H1 (cell line): ENCODE results near the gene SLC9A5. TPM values are rescaled to one million over a fixed set of nuclear protein-coding genes. Genes with fewer than 3 reads are reported as not detected.

Source experiments
- TBP ChIP-seq: IDR thresholded peaks from 2 replicates; pipeline ENCODE4 v1.6.1; 2011; ENCODE audit warnings: low read depth, low read length, improper control_type of control experiment
- polyA plus RNA-seq, 7 experiments: library from polyadenylated mRNA; depleted of rRNA in 3 of 7; stranded (reverse) in 5 of 7; unstranded in 2 of 7; fragments of >200 nt in 5 of 7; fragments of 200-250 nt in 2 of 7; gene quantifications; 1 replicate in 5 of 7; 2 replicates in 1 of 7; 4 replicates in 1 of 7; pipeline versions ENCODE4 v1.2.1 to v1.2.3, GENCODE V29; 2011 to 2013; ENCODE audit warnings: missing spikeins in 2 of 7, mixed read lengths in 2 of 7
- total RNA-seq: library from RNA; stranded (reverse); fragmentation: NEBNext Ultra II Directional; extraction: Animal tissue kit (Norgen Biotek cat#: 25700); gene quantifications from 2 replicates; pipeline ENCODE4 v1.2.1, GENCODE V29; 2021

SLC9A5 gene
- total and polyA plus RNA-seq, 2 of the 8 experiments (the other 6 are each of a cell fraction or from before 2014, with no cell fraction given) = 7.9 to 8.6 TPM

DNA sequence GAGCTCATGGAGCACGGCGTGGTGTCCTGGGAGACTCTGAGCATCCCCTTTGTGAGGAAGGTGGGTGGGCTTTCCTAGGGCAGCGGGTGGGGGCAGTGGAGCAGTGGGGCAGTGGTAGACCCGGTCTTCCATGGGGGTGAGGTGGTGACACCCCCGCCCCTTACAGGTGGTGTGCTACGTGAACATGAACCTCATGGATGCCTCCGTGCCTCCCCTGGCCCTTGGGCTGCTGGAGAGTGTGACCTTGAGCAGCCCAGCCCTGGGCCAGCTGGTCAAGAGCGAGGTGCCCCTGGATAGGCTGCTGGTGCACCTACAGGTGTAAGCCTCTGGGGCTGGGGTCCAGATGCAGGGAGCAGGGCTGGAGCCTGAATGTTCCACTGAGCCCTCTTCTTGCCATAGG lies 48.3 kb upstream of the SLC9A5 start (continued):
- no peak for TF ChIP-seq TBP
